Nephron (organoid): ENCODE results near the gene FOLR2.
"Not testable (repeated sequence)": the region's sequence is repeated elsewhere in the genome, so short reads cannot be mapped to it uniquely, and the experiment has no call there.

Experiments used
- H3K27ac Mint-ChIP-seq, 3 experiments: 2 replicates each; pipeline ENCODE4 v1.8.0; 2020; ENCODE audit warnings: mixed read lengths in 3 of 3, mild to moderate bottlenecking in 2 of 3, moderate library complexity in 1 of 3
- H3K27me3 Mint-ChIP-seq: 2 replicates; pipeline ENCODE4 v1.8.0; 2021; ENCODE audit warnings: low read depth, mild to moderate bottlenecking, moderate library complexity, mixed read lengths
- H3K36me3 Mint-ChIP-seq: 2 replicates; pipeline ENCODE4 v1.8.0; 2020; ENCODE audit warnings: low read depth, mixed read lengths
- H3K4me1 Mint-ChIP-seq: 2 replicates; pipeline ENCODE4 v1.8.0; 2020; ENCODE audit warnings: mixed read lengths
- H3K4me3 Mint-ChIP-seq, 3 experiments: 2 replicates each; pipeline ENCODE4 v1.8.0; 2020; ENCODE audit warnings: mild to moderate bottlenecking in 3 of 3, mixed read lengths in 3 of 3, moderate library complexity in 2 of 3
- H3K9me3 Mint-ChIP-seq: 2 replicates; pipeline ENCODE4 v1.8.0; 2020; ENCODE audit warnings: mixed read lengths
- TF ChIP-seq, protein P1 (sequence below), 3 experiments: fragments of 200-600 bp; sonication (generic); IDR thresholded peaks; one replicate each; pipeline ENCODE4 v1.5.0; 2021; ENCODE audit warnings: antibody characterized with exemption in 3 of 3; ENCODE audit not compliant: unreplicated experiment in 3 of 3

Gene FOLR2

DNA sequence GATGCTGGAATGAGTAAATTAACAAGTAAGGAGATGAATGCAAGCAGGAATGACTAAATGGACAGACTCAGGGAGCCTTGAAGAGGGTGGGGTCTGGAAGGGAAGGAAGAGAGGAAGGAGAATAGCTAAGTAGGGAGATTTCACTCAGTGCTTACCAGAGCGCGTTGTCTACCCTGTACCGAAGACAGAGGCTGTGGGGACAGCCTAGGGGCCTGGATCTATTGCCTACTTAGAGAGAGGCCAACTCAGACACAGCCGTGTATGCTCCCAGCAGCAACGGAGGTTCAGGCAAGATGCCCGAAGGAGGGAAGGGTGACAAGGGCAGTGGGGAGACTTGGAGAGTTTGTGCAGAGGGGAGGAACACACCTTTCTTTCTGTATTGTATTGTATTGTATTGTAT lies at the start of gene FOLR2:
TSS of gene FOLR2 (plus strand) at position 157 of the 400 bp plus-strand sequence. CDS start 1,791 bp downstream, outside the sequence.
- Mint-ChIP-seq H3K9me3 (no peaks in the 10 kb centered on the region), H3K27ac (no peak within 1 kb of the TSS), H3K36me3 (no peaks in the 10 kb centered on the region), H3K4me1 (no peaks in the 10 kb centered on the region), H3K27me3 (peaks cover 16% of the 10 kb centered on the region), H3K4me3 (no peak within 1 kb of the TSS)
- TF ChIP-seq, protein P1, sequence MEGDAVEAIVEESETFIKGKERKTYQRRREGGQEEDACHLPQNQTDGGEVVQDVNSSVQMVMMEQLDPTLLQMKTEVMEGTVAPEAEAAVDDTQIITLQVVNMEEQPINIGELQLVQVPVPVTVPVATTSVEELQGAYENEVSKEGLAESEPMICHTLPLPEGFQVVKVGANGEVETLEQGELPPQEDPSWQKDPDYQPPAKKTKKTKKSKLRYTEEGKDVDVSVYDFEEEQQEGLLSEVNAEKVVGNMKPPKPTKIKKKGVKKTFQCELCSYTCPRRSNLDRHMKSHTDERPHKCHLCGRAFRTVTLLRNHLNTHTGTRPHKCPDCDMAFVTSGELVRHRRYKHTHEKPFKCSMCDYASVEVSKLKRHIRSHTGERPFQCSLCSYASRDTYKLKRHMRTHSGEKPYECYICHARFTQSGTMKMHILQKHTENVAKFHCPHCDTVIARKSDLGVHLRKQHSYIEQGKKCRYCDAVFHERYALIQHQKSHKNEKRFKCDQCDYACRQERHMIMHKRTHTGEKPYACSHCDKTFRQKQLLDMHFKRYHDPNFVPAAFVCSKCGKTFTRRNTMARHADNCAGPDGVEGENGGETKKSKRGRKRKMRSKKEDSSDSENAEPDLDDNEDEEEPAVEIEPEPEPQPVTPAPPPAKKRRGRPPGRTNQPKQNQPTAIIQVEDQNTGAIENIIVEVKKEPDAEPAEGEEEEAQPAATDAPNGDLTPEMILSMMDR (IDR thresholded peaks at IDR 0.05; ENCODE audit: unreplicated experiment in 3 of 3): no peak

- not testable (repeated sequence) for H3K4me3 Mint-ChIP-seq, H3K27me3 Mint-ChIP-seq, H3K36me3 Mint-ChIP-seq, H3K27ac Mint-ChIP-seq, H3K4me1 Mint-ChIP-seq, H3K9me3 Mint-ChIP-seq
Observed at GRCh38 chr11:72169046-72169555, 47.5 kb upstream of the FOLR2 start.

DNA sequence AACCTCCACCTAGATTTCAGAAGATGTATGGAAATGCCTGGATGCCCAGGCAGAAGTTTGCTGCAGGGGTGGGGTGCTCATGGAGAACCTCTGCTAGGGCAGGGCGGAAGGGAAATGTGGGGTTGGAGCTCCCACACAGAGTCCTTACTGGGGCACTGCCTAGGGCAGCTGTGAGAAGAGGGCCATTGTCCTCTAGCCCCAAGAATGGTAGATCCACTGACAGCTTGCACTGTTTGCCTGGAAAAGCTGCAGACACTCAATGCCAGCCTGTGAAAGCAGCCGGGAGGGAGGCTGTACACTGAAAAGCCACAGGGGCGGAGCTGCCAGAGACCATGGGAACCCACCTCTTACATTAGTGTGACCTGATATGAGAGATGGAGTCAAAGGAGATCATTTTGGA lies 46.8 kb upstream of the FOLR2 start:
- not testable (repeated sequence) for H3K27me3 Mint-ChIP-seq, H3K36me3 Mint-ChIP-seq, H3K27ac Mint-ChIP-seq, H3K9me3 Mint-ChIP-seq, H3K4me1 Mint-ChIP-seq, H3K4me3 Mint-ChIP-seq

DNA sequence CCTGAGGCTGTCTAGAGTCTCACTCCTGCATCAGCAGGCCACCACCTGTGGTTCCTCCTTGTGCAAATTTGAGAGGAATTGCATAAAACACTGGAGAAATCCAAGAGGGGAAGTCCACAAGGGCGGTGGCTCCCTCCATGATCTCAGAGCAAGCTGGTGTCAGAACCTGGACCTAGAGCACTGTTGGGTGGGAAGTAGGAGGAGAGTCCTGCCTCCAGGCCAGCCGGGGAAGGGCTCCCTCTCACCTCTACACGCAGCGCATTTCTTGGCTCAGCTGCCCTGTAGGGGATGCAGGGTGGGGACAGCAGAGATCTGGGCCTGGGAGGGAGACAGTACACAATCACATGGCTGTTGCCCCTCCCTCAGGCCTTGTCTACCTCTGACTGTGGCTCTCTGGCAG lies 44.6 kb upstream of the FOLR2 start:
- H3K27ac Mint-ChIP-seq, H3K36me3 Mint-ChIP-seq, H3K9me3 Mint-ChIP-seq, H3K27me3 Mint-ChIP-seq, H3K4me1 Mint-ChIP-seq, H3K4me3 Mint-ChIP-seq: not testable (repeated sequence)

- Mint-ChIP-seq H3K9me3 (no peaks in the 10 kb centered on the region), H3K27me3 (peaks cover 9% of the 10 kb centered on the region), H3K36me3 (no peaks in the 10 kb centered on the region)
Observed at GRCh38 chr11:72173291-72173690, 43.3 kb upstream of the FOLR2 start.

GRCh38 chr11:72174302-72175070 lies 42.1 kb upstream of the FOLR2 start:
- H3K4me3 Mint-ChIP-seq: no peak overlapping the region
- TF ChIP-seq, protein P1 (IDR thresholded peaks at IDR 0.05; ENCODE audit: unreplicated experiment in 3 of 3): no peak
- no peaks in the 10 kb centered on the region for H3K9me3 Mint-ChIP-seq
- no peaks in the 10 kb centered on the region for H3K4me1 Mint-ChIP-seq
- peaks cover 9% of the 10 kb centered on the region for H3K27me3 Mint-ChIP-seq
- no peaks in the 10 kb centered on the region for H3K36me3 Mint-ChIP-seq
- H3K27ac Mint-ChIP-seq: peak overlapping the region in 1 of 3 experiments; percentile 25

More at GRCh38 chr11:72173291-72173690, 43.3 kb upstream of the FOLR2 start:
- Mint-ChIP-seq H3K4me1 (no peaks in the 10 kb centered on the region), H3K27ac (no peak overlapping the region), H3K4me3 (no peak overlapping the region)
- TF ChIP-seq, protein P1 (IDR thresholded peaks at IDR 0.05; ENCODE audit: unreplicated experiment in 3 of 3): no peak

GRCh38 chr11:72177656-72178055 lies 38.9 kb upstream of the FOLR2 start:
- Mint-ChIP-seq H3K9me3 (no peaks in the 10 kb centered on the region), H3K4me3 (no peak overlapping the region), H3K36me3 (no peaks in the 10 kb centered on the region), H3K4me1 (peaks cover 5% of the 10 kb centered on the region), H3K27me3 (peaks cover 9% of the 10 kb centered on the region), H3K27ac (no peak overlapping the region)
- TF ChIP-seq, protein P1 (IDR thresholded peaks at IDR 0.05; ENCODE audit: unreplicated experiment in 3 of 3): no peak
